IMR-90 (cell line): ENCODE data around the gene GADD45A. TPM values are rescaled to one million over a fixed set of nuclear protein-coding genes. Genes with fewer than 3 reads are reported as not detected.

Experiments
- ATAC-seq: fragments of 200-7000 bp; cut with Tn5 transposase; 2 replicates; pipeline ENCODE4 v1.9.1; 2020; ENCODE audit warnings: low read depth, mild to moderate bottlenecking, moderate library complexity
- BruUV-seq: library from RNA; stranded (reverse); fragments of 400-500 nt; replicated peaks from 2 replicates; lab custom pipeline; 2021; lab: Mats Ljungman, UMichigan
- CTCF ChIA-PET: fragments of 300-600 bp; formaldehyde crosslinking; extraction: SDS; loops from one replicate; lab custom pipeline; 2021; ENCODE audit warnings: antibody characterized with exemption; lab: Yijun Ruan, JAX
- POLR2A ChIA-PET: fragments of 300-600 bp; sonication (Branson Sonifier 250); formaldehyde crosslinking; loops from one replicate; lab custom pipeline; 2022; ENCODE audit warnings: antibody characterized with exemption; ENCODE audit not compliant: unreplicated experiment; lab: Charles Lee
- DNase-seq: peaks from one replicate; pipeline ENCODE4 v3.0.0; 2013
- H2AFZ ChIP-seq: replicated peaks from 2 replicates; pipeline ENCODE3; 2013; ENCODE audit warnings: low read length, mild to moderate bottlenecking; ENCODE audit not compliant: poor library complexity
- H2AK5ac ChIP-seq: 2 replicates; pipeline ENCODE4 v1.6.1; 2013; ENCODE audit warnings: low read depth, low read length, inconsistent platforms
- H2AK9ac ChIP-seq: replicated peaks from 2 replicates; pipeline ENCODE3; 2013; ENCODE audit warnings: mild to moderate bottlenecking, low read depth, low read length, moderate library complexity; ENCODE audit not compliant: poor library complexity
- H2BK120ac ChIP-seq: 2 replicates; pipeline ENCODE4 v1.6.1; 2013; ENCODE audit warnings: low read depth, low read length, inconsistent platforms
- H2BK15ac ChIP-seq: 3 replicates; pipeline ENCODE4 v1.6.1; 2013; ENCODE audit warnings: low read depth, low read length, inconsistent platforms
- H2BK20ac ChIP-seq: 2 replicates; pipeline ENCODE4 v1.6.1; 2013; ENCODE audit warnings: low read depth, mild to moderate bottlenecking, inconsistent platforms, low read length, moderate library complexity
- H2BK5ac ChIP-seq: 2 replicates; pipeline ENCODE4 v1.6.1; 2013; ENCODE audit warnings: mild to moderate bottlenecking, low read depth, low read length, inconsistent platforms; ENCODE audit not compliant: poor library complexity, severe bottlenecking
- H3K14ac ChIP-seq: replicated peaks from 2 replicates; pipeline ENCODE4 v1.6.1; 2013; ENCODE audit warnings: low read depth, low read length, inconsistent platforms
- H3K18ac ChIP-seq: 2 replicates; pipeline ENCODE4 v1.6.1; 2013; ENCODE audit warnings: low read depth, low read length, control low read depth
- H3K23ac ChIP-seq: 2 replicates; pipeline ENCODE4 v1.6.1; 2013; ENCODE audit warnings: low read depth, low read length, inconsistent platforms
- H3K27ac ChIP-seq: 2 replicates; pipeline ENCODE4 v1.5.1; 2013; ENCODE audit warnings: mild to moderate bottlenecking, control low read depth, low read length; ENCODE audit not compliant: insufficient read depth
- H3K27me3 ChIP-seq: 2 replicates; pipeline ENCODE4 v1.6.1; 2013; ENCODE audit warnings: low read length; ENCODE audit not compliant: control insufficient read depth, insufficient read depth
- H3K36me3 ChIP-seq: 2 replicates; pipeline ENCODE4 v1.6.1; 2013; ENCODE audit warnings: low read length, mixed read lengths; ENCODE audit not compliant: control insufficient read depth, insufficient read depth
- H3K4ac ChIP-seq: 2 replicates; pipeline ENCODE4 v1.6.1; 2013; ENCODE audit warnings: low read depth, low read length, inconsistent platforms
- H3K4me1 ChIP-seq: 2 replicates; pipeline ENCODE4 v1.6.1; 2013; ENCODE audit warnings: low read length, mixed read lengths; ENCODE audit not compliant: control insufficient read depth, insufficient read depth
- H3K4me2 ChIP-seq: 2 replicates; pipeline ENCODE4 v1.6.1; 2013; ENCODE audit warnings: low read depth, mild to moderate bottlenecking, control low read depth, low read length, moderate library complexity
- H3K4me3 ChIP-seq: 2 replicates; pipeline ENCODE4 v1.5.1; 2013; ENCODE audit warnings: low read depth, mild to moderate bottlenecking, control low read depth, low read length, moderate library complexity; ENCODE audit not compliant: insufficient read depth
- H3K56ac ChIP-seq: 2 replicates; pipeline ENCODE4 v1.6.1; 2013; ENCODE audit warnings: low read length, inconsistent platforms; ENCODE audit not compliant: insufficient read depth; ENCODE audit errors: extremely low read depth
- H3K79me1 ChIP-seq, 2 experiments: 2 replicates each; pipeline ENCODE4 v1.6.1; 2013; ENCODE audit warnings: low read length in 2 of 2, inconsistent platforms in 1 of 2, low read depth in 1 of 2
- H3K9ac ChIP-seq: 2 replicates; pipeline ENCODE4 v1.6.1; 2013; ENCODE audit warnings: low read depth, low read length, control low read depth
- H3K9me1 ChIP-seq: 2 replicates; pipeline ENCODE4 v1.6.1; 2013; ENCODE audit warnings: low read length, inconsistent platforms; ENCODE audit not compliant: insufficient read depth
- H3K9me3 ChIP-seq: 2 replicates; pipeline ENCODE4 v1.6.1; 2013; ENCODE audit warnings: low read length; ENCODE audit not compliant: control insufficient read depth, insufficient read depth
- H4K20me1 ChIP-seq: 2 replicates; pipeline ENCODE4 v1.6.1; 2013; ENCODE audit warnings: low read length, inconsistent platforms; ENCODE audit not compliant: insufficient read depth
- H4K5ac ChIP-seq: 2 replicates; pipeline ENCODE4 v1.6.1; 2013; ENCODE audit warnings: mild to moderate bottlenecking, low read depth, low read length, control low read depth
- H4K8ac ChIP-seq, 2 experiments: 2 replicates each; pipeline ENCODE4 v1.6.1; 2013; ENCODE audit warnings: low read depth in 2 of 2, low read length in 2 of 2, control low read depth in 1 of 2, inconsistent platforms in 1 of 2
- H4K91ac ChIP-seq: 2 replicates; pipeline ENCODE4 v1.6.1; 2013; ENCODE audit warnings: low read depth, low read length, inconsistent platforms; ENCODE audit not compliant: insufficient read depth
- CEBPB ChIP-seq: IDR thresholded peaks from 2 replicates; pipeline ENCODE4 v1.6.1; 2012; ENCODE audit warnings: low read depth, low read length, improper control_type of control experiment
- FOS ChIP-seq: fragments of 150-350 bp; IDR thresholded peaks from 2 replicates; pipeline ENCODE4 v1.6.1; 2016; ENCODE audit warnings: low read depth, low read length
- MAFK ChIP-seq: IDR thresholded peaks from 2 replicates; pipeline ENCODE4 v1.6.1; 2012; ENCODE audit warnings: low read depth, low read length, improper control_type of control experiment
- NFE2L2 ChIP-seq: fragments of 150-350 bp; IDR thresholded peaks from 2 replicates; pipeline ENCODE4 v1.6.1; 2016; ENCODE audit warnings: low read depth, mild to moderate bottlenecking, low read length
- SMC3 ChIP-seq: fragments of 150-350 bp; IDR thresholded peaks from 2 replicates; pipeline ENCODE4 v1.6.1; 2016; ENCODE audit warnings: low read depth, mild to moderate bottlenecking, antibody characterized with exemption, low read length, moderate library complexity
- WGBS, 2 experiments: methylation state at CpG; one replicate each; pipeline versions ENCODE4 v1.1.5 to v1.1.7; 2013; ENCODE audit warnings: missing lambda C conversion rate in 2 of 2; ENCODE audit not compliant: insufficient read length in 1 of 2; ENCODE audit errors: extremely low coverage in 2 of 2; 5-methylcytosine and 5-hydroxymethylcytosine counted together
- dilution Hi-C: fragments of 300-500 bp; cut with HindIII; formaldehyde crosslinking; loops from one replicate; pipeline ENCODE4 v1.14.3; 2018; ENCODE audit warnings: low sequenced_read_pairs; ENCODE audit not compliant: unreplicated experiment
- in situ Hi-C: fragments of 300-500 bp; cut with MboI; formaldehyde crosslinking; loops from 3 replicates; pipeline ENCODE4 v1.14.3; 2019; ENCODE audit warnings: low sequenced_read_pairs, inconsistent platforms, mixed read lengths
- intact Hi-C: fragments of 100-400 bp; cut with micrococcal nuclease; formaldehyde crosslinking; loops from 2 replicates; pipeline ENCODE4 v1.10.0; 2022
- polyA plus RNA-seq, 3 experiments: library from polyadenylated mRNA; depleted of rRNA; stranded (reverse); fragments of >200 nt; gene quantifications; 2 replicates each; pipeline ENCODE4 v1.2.3, GENCODE V29; 2012; ENCODE audit warnings: low replicate concordance in 1 of 3
- total RNA-seq: library from RNA; depleted of rRNA; stranded (reverse); fragments of >200 nt; gene quantifications from 2 replicates; pipeline ENCODE4 v1.2.3, GENCODE V29; 2012

Gene GADD45A
- total and polyA plus RNA-seq, 2 of the 4 experiments (the other 2 are of a cell fraction): 10.9 to 114 TPM

- TF ChIP-seq SMC3: no peak
Observed at GRCh38 chr1:67687198-67687545, 2.2 kb downstream of the GADD45A start (continued).

GRCh38 chr1:67687649-67688048 lies 2.6 kb downstream of the GADD45A start:
- Histone ChIP-seq H3K9ac (no peak overlapping the region; the same call in 1 of the 2 replicates), H2BK20ac (no peak overlapping the region), H2AK5ac (no peak overlapping the region), H3K9me3 (no peaks in the 10 kb centered on the region), H3K18ac (no peak overlapping the region), H2AFZ (no peak overlapping the region), H4K8ac (no peak overlapping the region), H3K27ac (no peak overlapping the region; the same call in 1 of the 2 replicates), H3K14ac (no peak overlapping the region), H2BK15ac (no peak overlapping the region), H3K4me3 (peak overlapping the region; percentile 99), H3K23ac (no peak overlapping the region), H3K36me3 (peaks cover 12% of the 10 kb centered on the region), H3K9me1 (peaks cover 7% of the 10 kb centered on the region), H2AK9ac (no peak overlapping the region), H3K4me1 (peaks cover 13% of the 10 kb centered on the region), H3K4me2 (peak overlapping the region; percentile 92; the same call in 1 of the 2 replicates), H2BK5ac (peak overlapping the region; percentile 88), H3K27me3 (no peaks in the 10 kb centered on the region), H4K5ac (no peak overlapping the region), H2BK120ac (no peak overlapping the region), H4K91ac (no peak overlapping the region), H4K20me1 (peaks cover 21% of the 10 kb centered on the region), H3K79me1 (peaks cover 10 to 31% of the 10 kb centered on the region in 2 experiments), H3K56ac (no peak overlapping the region), H3K4ac (no peak overlapping the region)
- POLR2A ChIA-PET: no interaction called here
- DNase-seq (peak; percentile 83), ATAC-seq (no peak)
- in situ Hi-C loops: loop anchor here (25.0 kb wide), 1 partner anchor 125 kb away; no protein-coding TSS in a partner anchor
- TF ChIP-seq NFE2L2 (peak; percentile 37; the same call in 1 of the 2 replicates), MAFK (no peak), FOS (0 out of 2 replicates have a peak, but pooled peaks have one; percentile 20), CEBPB (peak; percentile 84)
- dilution Hi-C loops: no loop called here
- intact Hi-C loops: loop anchor here (1.0 to 5.0 kb wide), 3 partner anchors 73 to 425 kb away; partner anchors contain the start of gene GNG12
- no TSS peak for BruUV-seq
- CTCF ChIA-PET: no interaction called here
- WGBS, 2 experiments: no CpG with 5 or more reads among the region's 4 CpGs
